ENCODE measurements around the gene MAD1L1. TPM values are rescaled to one million over a fixed set of nuclear protein-coding genes. Genes with fewer than 3 reads are reported as not detected.

Gene MAD1L1
- total RNA-seq, 1 donor from 2014 or later: 48.4 TPM

DNA sequence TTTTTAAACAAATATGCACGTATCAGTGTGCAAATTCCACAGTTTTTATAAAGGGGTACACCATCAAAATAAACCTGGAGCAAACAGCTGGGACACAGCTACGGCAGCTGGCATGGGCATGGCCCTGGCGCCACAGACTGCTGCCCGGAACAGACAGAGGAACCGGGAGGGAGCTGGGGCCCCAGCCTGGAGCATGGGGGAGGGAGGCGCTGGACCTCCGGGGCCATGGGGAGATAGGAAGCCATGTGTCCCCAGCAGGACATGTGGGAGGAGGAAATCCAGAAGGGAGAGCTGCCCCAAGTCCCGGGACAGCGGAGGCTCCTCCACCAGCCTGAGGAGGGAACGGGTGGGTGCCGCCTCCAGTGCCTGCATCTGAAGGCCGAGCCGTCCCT is 180.1 kb downstream of the MAD1L1 start:
- intact Hi-C loops (cut with DNase I): no loop called here
- Histone ChIP-seq H3K27ac (no peak overlapping the region), H3K4me3 (no peak overlapping the region), H3K4me1 (no peaks in the 10 kb centered on the region), H3K36me3 (peaks cover 7% of the 10 kb centered on the region), H3K9me3 (no peaks in the 10 kb centered on the region), H3K27me3 (no peaks in the 10 kb centered on the region)
- TF ChIP-seq, protein P1, sequence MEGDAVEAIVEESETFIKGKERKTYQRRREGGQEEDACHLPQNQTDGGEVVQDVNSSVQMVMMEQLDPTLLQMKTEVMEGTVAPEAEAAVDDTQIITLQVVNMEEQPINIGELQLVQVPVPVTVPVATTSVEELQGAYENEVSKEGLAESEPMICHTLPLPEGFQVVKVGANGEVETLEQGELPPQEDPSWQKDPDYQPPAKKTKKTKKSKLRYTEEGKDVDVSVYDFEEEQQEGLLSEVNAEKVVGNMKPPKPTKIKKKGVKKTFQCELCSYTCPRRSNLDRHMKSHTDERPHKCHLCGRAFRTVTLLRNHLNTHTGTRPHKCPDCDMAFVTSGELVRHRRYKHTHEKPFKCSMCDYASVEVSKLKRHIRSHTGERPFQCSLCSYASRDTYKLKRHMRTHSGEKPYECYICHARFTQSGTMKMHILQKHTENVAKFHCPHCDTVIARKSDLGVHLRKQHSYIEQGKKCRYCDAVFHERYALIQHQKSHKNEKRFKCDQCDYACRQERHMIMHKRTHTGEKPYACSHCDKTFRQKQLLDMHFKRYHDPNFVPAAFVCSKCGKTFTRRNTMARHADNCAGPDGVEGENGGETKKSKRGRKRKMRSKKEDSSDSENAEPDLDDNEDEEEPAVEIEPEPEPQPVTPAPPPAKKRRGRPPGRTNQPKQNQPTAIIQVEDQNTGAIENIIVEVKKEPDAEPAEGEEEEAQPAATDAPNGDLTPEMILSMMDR (IDR thresholded peaks at IDR 0.05): no peak
- no peak for ATAC-seq
- no peak for DNase-seq

DNA sequence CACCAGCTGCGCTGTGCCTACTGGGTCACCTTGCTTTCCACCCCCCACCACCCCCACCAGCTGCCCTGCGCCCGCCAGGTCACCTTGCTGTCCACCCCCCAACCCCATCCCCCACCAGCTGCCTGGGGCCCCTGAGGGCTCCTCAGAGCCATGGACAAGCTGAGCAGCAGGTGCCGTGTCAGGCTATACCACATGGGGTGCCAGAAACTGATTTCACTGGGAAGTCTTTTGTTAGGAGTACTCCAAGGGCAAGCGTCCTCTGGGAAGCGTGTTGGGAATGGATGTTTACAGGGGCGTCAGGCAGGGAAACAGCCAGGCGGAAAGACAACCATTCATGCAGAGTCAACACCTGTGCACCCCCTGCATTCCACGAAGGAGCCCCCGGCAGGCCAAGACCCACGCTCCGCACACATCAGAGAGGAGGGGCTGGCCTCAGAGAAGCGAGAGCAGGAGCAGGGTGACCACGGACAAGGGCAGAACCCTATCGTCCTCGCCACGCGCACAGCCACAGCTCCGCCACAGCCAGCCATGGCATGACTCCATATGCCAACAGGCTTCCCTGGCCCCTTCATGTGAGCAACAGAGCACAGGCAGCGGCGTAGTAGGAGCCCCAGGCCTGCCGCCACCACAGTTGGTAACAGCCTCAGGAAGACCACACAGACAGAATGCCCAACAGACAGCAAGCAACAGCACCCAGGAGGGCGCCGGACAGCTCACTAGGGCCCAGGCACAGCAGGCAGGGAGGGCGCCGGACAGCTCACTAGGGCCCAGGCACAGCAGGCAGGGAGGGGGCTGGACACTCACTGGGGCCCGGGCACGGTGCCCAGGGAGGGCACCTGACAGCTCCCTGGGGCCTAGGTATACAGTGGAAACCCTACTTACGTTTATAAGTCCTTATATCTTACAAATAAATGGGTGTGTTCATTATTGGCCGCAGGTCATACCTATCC is 180.8 kb downstream of the MAD1L1 start:
- Histone ChIP-seq H3K4me1 (no peaks in the 10 kb centered on the region), H3K27ac (no peak overlapping the region), H3K4me3 (no peak overlapping the region), H3K9me3 (no peaks in the 10 kb centered on the region), H3K36me3 (peaks cover 7% of the 10 kb centered on the region), H3K27me3 (no peaks in the 10 kb centered on the region)
- DNase-seq (no peak), ATAC-seq (no peak)
- TF ChIP-seq, protein P1 (IDR thresholded peaks at IDR 0.05): no peak
- intact Hi-C loops (cut with DNase I): no loop called here

DNA sequence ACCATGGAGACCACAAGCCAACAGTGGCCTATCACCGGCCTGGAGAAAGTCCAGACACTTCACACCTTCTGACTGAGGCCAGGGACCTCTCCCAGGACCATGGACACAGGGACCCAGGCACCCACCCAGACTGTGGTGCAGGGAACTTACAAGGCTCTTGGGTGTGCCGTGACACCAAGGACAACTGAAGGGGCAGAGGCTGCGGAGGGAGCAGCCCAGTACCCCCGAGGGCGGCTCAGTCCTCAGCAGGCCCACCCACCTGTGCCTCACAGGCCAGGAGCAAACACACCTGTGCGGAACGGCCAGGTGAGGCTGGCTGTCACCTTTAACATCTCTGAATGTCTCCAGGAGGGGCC is 182.3 kb downstream of the MAD1L1 start:
- Histone ChIP-seq H3K9me3 (no peaks in the 10 kb centered on the region), H3K27ac (no peak overlapping the region), H3K4me1 (no peaks in the 10 kb centered on the region), H3K27me3 (no peaks in the 10 kb centered on the region), H3K36me3 (peaks cover 7% of the 10 kb centered on the region), H3K4me3 (no peak overlapping the region)
- DNase-seq (no peak), ATAC-seq (no peak)
- TF ChIP-seq, protein P1 (IDR thresholded peaks at IDR 0.05): no peak
- intact Hi-C loops (cut with DNase I): no loop called here

DNA sequence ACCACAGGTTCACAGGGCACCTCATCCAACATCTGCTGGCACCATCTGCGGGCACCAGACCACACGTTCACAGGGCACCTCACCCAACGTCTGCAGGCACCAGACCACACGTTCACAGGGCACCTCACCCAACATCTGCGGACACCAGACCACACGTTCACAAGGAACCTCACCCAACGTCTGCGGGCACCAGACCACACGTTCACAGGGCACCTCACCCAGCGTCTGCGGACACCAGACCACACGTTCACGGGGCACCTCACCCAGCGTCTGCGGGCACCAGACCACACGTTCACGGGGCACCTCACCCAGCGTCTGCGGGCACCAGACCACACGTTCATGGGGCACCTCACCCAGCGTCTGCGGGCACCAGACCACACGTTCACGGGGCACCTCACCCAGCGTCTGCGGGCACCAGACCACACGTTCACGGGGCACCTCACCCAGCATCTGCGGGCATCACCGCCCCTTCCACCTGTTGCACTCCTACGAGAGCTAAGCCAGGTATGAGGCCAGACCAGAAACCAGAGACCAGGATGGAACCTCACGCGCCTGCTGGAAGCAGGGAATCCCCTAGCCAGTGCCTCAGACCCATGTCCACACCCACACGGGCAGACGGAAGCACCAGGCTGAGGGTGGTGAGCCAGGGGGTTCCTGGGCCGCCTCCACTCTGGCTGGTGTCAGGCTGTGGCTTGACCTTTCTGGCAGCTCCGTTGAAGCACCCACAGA is 182.8 kb downstream of the MAD1L1 start:
- Histone ChIP-seq H3K4me1 (no peaks in the 10 kb centered on the region), H3K9me3 (no peaks in the 10 kb centered on the region), H3K36me3 (peaks cover 7% of the 10 kb centered on the region), H3K4me3 (no peak overlapping the region), H3K27ac (no peak overlapping the region), H3K27me3 (no peaks in the 10 kb centered on the region)
- TF ChIP-seq, protein P1 (IDR thresholded peaks at IDR 0.05): no peak
- DNase-seq (no peak), ATAC-seq (no peak)
- intact Hi-C loops (cut with DNase I): no loop called here

DNA sequence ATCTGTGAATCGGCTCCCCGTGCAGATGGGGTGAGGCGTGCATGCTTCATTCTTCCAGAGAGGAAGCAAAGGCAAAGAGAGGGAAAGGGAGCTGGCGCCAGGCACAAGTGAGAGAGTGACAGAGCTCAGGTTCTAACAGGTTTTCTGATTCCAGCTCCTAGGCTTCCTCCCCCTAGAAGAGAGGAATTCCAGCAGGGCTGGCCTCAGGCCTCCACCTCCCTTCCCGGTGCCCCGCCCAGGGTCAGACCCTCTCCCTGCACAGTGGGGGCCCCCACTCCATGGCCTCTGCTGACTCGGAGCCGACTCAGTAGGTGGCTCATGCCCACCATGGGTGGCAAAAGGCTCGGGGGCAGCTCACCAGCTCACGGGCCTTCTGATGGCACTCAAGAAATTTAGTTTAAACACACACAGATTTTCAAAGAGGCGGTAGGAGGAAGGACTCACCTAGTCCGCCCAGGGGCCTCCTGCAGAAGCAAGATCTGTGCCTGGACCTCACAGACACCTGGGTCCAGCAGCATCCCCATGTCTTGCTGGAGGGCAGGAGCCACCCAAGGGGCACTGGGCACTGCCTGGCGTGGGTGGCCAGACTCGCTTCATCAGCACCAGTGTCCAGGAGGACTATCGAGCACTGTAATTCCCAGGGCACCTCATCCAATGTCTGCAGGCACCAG is 183.5 kb downstream of the MAD1L1 start:
- DNase-seq: no peak
- TF ChIP-seq, protein P1 (IDR thresholded peaks at IDR 0.05): no peak
- intact Hi-C loops (cut with DNase I): no loop called here
- Histone ChIP-seq H3K27ac (no peak overlapping the region), H3K9me3 (no peaks in the 10 kb centered on the region), H3K4me1 (no peaks in the 10 kb centered on the region), H3K36me3 (peaks cover under 1% of the 10 kb centered on the region), H3K27me3 (no peaks in the 10 kb centered on the region), H3K4me3 (no peak overlapping the region)
- no peak for ATAC-seq

All from upper lobe of right lung (tissue), 1 donor.